GM18499 (cell line): Measurements from ENCODE around the gene GPM6B.

Experiments
- ATAC-seq: cut with Tn5 transposase; IDR thresholded peaks from one replicate; pipeline ENCODE4 v1.9.1; 2021; ENCODE audit warnings: moderate number of reproducible peaks; ENCODE audit not compliant: insufficient read depth, unreplicated experiment

GPM6B gene

DNA sequence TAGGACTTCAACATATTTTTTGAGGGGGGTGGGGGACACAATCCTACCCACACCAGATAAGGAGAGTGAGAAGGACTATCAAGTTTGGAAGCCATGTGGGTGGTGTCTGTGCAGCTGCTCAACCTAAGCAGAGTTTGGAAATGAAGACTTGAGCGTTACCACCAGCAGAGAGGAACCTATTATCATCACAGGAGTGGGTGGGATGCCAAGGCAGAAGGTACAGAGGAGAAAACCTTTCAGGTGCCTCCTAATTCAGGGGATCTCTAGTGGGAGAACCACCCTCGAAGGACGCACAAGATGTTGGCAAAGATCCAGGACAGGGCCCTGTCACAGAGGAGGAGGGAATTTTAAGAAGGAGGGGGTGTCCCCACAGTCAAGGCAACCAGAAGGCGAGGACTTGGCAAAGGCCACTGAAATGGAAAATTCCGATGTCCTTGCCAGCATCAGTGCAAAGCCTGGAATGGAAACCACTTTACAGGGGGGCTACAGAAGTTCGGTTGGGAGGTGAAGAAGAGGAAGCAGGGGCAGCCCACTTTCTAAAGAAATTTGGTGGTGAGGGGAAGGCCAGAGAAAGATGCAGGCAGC, 8.4 kb upstream of the GPM6B start:
- ATAC-seq: no peak

DNA sequence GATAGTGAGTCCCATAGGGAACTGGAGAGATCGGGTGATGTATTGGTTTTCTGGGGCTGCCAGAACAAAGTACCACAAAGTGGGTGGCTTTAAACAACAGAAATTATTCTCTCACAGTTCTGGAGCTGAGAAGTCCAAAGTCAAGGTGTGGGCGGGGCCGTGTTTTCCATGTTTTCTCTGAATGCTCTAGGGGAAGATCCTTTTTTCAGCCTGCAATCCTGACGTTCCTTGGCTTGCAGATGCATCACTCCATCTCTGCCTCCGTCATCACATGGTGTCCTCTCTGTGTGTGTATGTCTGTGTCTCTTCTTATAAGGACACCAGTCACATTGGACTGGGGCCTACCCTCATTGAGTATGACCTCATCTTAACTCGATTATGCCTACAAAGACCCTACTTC, 7.9 kb upstream of the GPM6B start:
- no peak for ATAC-seq

DNA sequence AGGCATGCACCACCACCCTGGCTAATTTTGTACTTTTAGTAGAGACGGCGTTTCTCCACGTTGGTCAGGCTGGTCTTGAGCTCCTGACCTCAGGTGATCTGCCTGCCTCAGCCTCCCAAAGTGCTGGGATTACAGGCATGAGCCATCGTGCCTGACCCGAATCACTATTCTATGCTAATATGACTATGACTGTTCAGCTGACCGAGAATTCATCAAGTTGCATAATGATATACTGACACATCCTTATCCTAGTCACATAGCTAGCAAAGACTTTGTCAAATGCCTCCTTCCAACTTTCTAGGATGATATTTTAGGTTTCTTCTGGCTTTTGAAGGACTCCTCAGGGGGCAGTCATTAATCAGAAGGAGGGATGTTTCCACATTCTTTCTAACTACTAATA, 4.8 kb upstream of the GPM6B start:
- ATAC-seq: no peak

DNA sequence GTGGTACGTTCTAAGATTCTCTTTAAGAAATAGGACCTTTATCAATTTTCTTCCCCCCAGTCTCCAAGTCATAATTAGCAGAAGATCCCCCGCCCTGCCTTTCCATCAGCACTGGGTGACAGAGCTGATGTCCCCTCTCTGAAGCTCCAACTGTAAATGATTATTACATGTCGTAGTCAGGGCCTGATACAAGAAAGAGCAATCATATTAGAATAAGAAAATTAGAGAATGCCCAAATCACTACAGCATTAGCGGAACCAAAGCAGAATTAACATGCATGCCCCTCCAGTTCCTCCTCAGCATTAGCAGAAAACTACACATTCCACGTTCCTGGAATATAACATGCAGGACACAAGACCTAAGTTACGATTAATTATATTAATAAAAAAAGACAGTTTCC, 717 bp downstream of the GPM6B start:
- ATAC-seq: no peak

DNA sequence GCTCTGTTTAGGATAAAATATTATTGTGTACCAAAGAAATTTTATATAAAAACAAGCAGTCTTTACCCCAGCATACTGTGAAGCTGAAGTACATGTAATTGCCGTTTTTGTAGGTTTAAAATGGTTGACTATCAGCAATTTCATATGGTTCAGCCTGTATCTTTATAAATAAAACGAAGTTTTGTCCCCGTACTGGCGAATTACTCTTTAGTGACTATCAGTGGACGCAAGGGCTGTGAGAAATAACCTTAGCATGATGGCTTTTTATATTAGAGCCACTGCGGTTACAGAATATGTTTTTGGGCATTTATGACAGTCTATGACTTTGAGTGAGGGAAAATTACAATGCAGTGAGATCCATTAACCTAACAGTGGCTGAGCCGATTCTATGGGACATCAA, 1.2 kb downstream of the GPM6B start:
- no peak for ATAC-seq

DNA sequence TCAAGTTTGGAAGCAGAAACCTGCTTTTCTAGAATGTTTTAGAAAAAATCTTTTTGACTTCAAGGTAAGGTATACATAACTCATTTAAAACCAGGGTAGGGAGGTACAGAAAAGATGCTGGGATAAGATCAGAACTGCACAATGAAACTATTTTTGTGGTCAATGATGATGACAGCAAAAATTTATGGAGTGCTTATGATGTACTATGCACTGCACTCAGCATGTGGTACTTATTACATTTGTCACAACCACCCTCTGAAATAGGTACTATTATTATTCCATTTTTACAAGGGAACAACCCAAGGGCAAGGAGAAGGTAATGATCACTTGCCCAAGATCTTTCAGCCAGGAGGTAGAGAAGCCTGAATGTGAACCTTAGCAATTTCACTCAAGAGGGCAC, 8.0 kb downstream of the GPM6B start:
- ATAC-seq: no peak

DNA sequence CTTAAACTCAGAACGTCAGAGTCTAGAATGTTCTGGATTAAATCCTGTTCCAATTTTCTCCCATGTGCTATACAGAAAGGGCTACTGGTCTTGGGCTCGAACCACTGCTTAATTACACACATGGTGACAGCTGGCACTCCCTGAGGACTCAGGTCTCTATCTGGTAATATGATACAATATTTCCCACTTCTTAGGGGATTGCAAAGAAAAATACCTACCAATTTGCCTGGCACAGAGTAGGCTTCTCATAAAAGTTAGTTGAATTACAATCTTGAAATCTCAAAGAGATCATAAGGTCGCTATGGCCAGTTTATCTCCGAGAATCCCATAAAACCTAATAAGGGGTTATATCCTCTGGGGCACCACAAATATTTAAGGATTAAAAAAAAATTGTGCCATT, 8.6 kb downstream of the GPM6B start:
- no peak for ATAC-seq

DNA sequence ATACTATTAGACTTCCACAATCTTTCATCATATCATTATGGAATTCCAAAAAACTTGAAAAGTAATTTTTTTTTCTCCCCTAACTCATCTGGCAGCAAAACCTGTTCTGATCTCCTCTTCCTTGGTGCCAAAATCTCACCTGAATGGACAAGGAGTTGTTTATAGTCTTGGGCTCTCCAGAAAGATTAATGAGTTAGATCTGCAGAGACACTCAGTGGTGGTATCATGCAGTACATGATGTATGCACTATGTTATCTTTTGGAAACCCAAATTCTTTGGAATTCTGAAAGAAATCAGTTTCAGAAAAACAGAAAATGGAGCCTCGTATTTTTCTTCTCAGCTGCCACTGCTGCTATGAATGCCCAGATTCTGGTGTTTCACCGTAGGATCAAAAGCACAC, 11.7 kb downstream of the GPM6B start:
- ATAC-seq: no peak

DNA sequence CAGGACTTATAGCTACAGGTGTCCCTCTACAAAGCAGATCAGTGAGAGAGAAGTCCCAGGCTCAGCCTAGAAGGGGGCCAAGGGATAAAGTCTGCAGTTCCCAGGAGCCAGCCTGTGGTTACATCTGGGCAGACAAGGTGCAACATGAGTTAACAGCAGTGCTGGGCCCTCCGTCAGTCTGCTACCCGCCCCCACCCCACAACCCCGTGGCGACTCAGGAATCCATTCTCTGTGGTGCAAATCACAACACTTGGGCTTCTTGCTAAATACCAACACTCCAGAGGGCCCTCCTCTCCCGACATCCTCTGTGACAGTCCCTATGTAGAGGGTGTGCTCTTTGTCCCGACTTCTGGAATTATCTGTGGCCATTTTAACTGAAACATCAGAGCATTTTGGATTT, 13.8 kb downstream of the GPM6B start:
- ATAC-seq: no peak

DNA sequence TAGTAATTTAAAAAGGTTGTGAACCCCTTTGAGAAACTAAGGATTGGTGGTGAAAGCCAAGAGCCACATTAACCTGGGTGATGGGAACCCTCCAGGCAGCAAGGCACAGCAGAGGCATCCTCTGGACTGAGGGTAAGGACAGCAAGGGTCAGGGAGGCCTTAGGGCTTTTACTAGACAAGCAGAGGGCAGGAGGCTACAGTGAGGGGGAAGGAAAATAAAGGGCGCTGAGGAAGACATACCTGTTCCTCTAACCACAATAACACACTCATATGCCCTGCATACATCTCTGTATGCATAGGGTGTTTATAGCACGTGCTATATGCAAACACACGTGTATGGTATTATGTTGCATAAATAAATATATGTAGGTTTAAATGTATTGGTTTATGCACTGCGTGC, 18.7 kb downstream of the GPM6B start:
- ATAC-seq: no peak

DNA sequence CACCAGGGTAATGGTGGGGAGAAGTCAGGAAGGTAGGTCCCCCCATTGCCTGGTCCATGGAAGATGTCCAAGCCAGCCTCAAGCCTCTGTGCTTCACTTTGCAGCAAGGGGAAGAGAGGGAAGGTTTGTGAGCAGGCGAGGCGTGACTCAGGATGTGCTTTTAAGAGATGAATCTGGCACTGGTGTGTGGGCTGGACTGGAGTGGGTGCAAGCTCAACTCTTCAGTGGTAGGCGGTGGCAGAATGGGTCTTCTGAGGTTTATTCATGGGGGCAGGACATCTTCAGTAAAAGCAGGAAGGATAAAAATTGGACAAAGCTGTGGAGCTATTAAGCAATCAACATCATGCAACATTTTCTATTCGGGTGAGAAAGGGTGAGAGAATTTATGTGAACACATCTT, 19.4 kb downstream of the GPM6B start:
- no peak for ATAC-seq

DNA sequence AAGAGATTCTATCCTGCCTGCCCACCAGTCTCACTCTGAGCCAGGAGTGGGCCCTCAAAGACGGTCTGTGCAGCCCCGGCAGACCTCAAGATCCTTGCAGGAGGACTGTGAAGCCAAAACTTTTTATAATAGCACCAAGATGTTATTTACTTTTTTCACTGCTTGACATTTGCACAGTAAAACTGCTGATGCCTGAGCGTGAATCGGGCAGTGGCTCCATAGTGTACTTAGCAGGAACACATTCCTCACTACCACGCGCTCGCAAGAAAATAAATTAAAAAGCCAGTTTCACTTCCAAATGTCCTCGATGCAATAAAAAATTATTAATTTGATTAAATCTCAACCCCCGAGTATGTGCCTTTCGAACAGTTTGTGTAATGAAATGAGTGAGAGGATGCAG, 22.5 kb downstream of the GPM6B start:
- no peak for ATAC-seq

DNA sequence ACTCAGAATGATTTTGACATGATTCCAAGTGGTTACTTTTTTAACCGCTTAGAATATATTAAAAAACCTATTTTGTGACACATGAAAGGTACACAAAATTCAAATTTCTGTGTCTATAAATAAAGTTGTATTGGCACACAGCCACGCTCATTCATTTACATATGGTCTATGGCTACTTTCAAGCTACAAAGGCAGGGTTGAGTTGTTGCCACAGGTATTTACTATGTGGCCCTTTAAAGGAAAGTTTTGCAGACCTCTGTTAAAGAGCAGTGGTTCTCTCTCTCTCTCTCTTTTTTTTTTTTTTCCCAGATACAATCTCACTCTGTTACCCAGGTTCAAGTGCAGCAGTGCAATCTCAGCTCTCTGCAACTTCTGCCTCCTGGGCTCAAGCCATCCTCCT, 23.0 kb downstream of the GPM6B start:
- ATAC-seq: no peak

DNA sequence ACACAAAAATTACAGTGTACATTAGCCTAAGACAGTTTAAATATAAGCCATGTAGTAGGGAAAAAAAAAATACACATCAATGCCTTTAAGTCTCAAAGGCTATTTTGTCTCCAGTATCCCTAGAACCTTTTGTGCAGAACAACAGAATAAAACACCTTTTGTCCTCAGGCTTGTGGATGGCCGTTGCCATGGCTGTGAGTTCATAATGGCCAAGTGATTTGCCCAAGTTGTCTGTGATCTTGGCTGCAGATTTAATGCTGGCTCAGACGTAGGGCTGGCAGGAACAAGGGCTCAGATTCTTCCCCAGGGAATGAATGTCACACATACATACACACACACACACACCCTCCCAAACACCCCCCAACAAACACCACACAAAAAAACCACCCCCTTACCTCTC, 25.3 kb downstream of the GPM6B start:
- ATAC-seq: no peak

DNA sequence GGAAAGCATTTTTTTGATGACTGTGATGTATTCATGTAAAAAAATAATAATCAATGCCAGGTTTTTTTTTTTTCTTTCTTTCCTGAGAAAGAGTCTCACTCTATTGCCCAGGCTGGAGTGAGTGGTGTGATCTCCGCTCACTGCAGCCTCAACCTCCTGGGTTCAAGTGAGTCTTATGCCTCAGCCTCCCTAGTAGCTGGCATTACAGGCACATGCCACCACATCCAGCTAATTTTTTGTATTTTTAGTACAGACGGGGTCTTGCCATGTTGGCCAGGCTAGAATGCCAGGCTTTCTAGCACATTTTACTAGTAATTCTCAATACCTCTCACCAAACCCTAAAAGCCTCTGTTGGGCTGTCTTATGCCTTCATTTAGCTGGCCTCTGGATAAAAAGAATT, 25.7 kb downstream of the GPM6B start:
- no peak for ATAC-seq

DNA sequence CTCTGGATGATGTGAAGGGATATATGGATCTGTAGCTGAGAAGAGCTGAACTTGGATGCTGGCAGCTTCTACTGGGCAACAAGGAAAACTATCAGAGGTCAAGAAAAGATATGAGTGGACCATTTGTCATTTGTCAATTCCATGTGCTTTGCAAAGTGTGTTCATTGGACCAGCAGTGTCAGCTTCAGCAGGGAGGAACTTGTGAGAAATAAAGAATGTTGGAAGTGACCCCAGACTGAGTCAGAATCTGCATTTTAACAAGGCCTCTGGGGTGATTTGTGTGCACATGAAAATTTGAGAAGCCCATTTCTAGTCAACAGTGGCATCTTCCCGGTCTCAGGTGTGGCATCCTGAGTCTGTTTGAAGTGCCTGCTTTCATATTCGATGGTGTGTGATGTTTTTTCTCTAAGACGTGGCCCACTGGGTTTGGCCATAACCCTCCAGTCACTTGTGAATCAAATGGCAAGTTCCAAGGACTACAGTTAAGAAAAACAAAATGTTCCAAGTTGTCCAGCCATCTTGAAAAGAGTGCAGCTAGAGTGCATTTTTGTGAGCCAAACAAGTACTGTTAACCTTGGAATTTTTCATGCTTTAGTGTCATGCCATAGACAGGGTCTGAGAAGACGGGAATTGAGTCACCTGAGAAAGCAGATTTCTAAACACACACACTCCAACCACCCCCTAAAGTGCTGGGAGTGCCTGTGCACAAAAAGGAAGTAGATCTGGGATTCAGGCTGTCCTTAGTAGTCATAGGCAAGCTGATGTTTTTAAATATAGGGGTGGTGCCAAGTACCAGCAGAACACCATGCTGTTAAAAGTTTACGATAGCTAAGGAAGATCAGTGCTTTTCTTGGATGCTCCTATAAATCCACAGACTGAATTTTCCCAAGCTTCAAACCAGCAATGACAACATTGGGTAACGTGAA, 26.4 kb downstream of the GPM6B start:
- no peak for ATAC-seq

DNA sequence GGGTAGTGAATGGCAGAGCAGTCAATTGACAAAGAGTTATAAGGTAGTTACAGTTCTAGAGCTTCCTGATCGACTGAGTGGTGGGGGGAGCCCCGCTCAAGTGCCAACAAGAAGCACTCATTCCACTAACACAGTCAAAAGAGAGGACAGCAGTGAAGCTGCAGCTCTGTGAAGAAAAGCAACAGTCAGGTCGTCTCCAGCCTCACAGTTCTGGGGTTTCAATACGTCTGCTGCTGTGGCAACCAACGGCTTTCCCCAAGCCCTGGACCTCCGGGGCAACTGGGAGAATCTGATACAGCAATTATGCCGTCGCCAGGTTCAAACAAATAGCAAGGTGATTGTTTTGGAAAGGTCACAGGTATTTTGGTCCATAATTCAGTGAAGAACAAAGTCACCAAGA, 30.8 kb downstream of the GPM6B start:
- no peak for ATAC-seq

DNA sequence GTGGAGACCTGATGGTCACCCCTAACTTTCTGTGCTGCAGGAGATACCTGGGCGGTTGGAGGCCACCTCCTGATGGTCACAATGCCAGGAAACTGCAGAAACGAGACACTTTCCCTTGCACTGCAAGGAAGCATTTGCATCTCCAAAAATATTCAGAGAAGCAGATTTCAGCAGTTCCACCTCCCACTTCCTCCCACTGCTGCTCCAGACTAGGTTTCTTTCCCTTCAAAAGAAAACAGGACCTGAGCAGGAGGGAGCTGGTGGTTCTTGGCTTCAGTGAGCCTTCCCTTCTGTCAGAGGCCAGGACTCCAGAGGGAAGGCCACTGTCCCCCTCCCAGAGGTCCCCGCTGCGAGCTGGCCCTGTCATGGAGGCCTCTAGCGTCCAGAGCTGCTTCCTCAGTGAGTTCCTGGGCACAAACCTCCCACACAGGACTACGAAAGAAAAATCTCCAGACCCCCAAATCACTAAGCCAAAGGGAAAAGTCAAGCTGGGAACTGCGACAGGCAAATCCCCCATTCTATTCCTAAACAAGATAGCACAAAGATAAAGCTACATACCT, 35.9 kb downstream of the GPM6B start:
- ATAC-seq: no peak

DNA sequence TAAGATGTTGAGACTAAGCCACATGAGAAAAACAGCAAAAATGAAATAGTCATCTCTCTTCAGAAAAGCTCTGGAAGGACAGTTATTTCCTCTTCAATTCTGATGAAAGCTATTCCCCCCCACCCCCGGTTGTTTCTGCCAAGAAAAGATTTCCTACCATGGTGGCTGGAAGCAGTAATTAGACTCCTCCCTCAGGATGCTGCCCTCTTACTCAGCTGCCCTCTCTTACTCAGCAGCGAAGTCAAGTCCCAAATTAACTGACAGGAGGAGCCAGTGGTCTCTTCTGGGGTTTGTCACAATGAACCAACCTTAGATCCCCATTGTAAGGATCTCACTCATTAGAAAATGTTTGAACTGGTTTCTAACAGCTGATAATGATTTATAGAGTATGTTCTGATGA, 38.0 kb downstream of the GPM6B start:
- no peak for ATAC-seq

DNA sequence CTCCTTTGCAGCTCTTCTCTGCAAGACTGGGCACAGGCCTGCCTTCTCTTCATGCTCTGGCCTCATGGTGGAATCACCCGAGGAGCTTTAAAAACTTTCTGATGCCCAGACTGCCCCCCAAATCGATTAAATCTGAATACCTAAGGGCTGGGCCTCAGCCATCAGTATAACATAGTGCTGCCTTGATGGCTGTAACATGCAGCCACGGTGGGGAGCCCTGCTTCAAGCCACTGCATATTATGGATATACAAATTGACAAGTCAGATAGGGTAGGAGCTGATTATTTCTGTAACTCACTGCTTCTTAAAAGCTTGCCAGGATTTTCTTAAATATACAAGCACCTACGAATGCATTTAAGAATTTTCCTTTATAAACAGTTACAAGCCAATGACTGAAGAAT, 40.5 kb downstream of the GPM6B start:
- ATAC-seq: no peak

DNA sequence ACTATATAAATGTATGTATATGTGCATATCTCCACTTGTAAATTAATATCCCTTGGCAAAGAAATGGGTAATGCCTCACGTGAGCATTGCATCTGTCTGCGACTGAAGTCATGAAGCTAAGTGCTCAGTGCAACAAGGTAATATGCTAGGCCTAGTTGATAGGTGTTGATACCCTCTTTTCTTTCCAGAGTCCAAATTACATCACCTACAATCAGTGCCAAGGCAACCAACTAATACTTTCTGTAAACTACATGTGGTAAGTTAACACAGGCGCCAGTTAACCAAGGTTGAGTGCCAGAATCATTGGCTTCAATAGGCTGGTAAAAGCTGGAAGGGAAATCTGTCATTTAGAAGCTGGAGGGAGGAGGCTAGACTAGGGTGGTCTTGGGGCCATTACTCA, 41.1 kb downstream of the GPM6B start:
- no peak for ATAC-seq

DNA sequence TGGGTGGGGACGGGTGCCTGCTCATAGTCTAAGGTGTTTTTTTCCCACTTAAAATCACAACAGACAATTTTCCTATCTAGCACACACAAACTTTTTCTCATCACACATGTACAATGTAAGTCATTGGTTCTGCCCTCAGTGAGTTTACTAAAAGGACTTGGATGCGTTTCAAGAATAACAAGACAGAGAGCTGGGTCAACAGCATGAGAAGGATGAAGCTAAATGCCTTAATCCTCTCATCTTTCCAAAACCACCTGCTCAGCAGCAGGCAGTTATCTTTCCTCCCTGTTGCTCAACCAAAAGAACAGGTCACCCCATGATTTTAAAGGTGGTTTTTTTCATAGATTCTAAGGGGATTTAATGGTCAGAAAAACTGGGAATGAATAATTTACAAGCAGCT, 42.2 kb downstream of the GPM6B start:
- no peak for ATAC-seq
